Tibial artery (tissue), 4 donors: ENCODE data around the gene FARS2.
A peak's percentile ranks its signal among the peaks of the same experiment; 100 is the strongest.
"Not testable (repeated sequence)": the region's sequence is repeated elsewhere in the genome, so short reads cannot be mapped to it uniquely, and the experiment has no call there.

Experiments used
- DNase-seq, 2 donors: peaks; one replicate each; pipeline ENCODE4 v3.0.0-alpha.2; 2019
- H3K27ac ChIP-seq, 2 donors: fragments of 200-600 bp; sonication (generic) in 1 of 2; 1 replicate in 1 of 2; 2 replicates in 1 of 2; pipeline ENCODE4 v1.5.1; 2018 to 2019; ENCODE audit warnings: mild to moderate bottlenecking in 1 of 2
- H3K27me3 ChIP-seq, 2 donors: fragments of 200-600 bp; sonication (generic) in 1 of 2; one replicate each; pipeline versions ENCODE4 v1.5.1 to v1.6.0; 2016 to 2019
- H3K36me3 ChIP-seq, 3 donors: fragments of 200-600 bp; sonication (generic) in 2 of 3; one replicate each; pipeline ENCODE4 v1.5.1; 2016 to 2019; ENCODE audit warnings: mild to moderate bottlenecking in 2 of 3
- H3K4me1 ChIP-seq, 4 donors: fragments of 200-600 bp; sonication (generic) in 2 of 4; 1 replicate in 3 of 4; 2 replicates in 1 of 4; pipeline ENCODE4 v1.5.1; 2016 to 2019
- H3K4me3 ChIP-seq, 2 donors: fragments of 200-600 bp; sonication (generic) in 1 of 2; 1 replicate in 1 of 2; 2 replicates in 1 of 2; pipeline ENCODE4 v1.5.1; 2018 to 2019; ENCODE audit warnings: mild to moderate bottlenecking in 2 of 2
- H3K9me3 ChIP-seq, 3 donors: fragments of 200-600 bp; sonication (generic) in 1 of 3; one replicate each; pipeline ENCODE4 v1.5.1; 2016 to 2019
- CTCF ChIP-seq, 2 experiments: fragments of 200-600 bp in 1 of 2; fragments of 450-650 bp in 1 of 2; IDR thresholded peaks; one replicate each; pipeline ENCODE4 v1.5.1; 2017 to 2019; ENCODE audit warnings: antibody characterized with exemption in 2 of 2, mild to moderate bottlenecking in 1 of 2, moderate library complexity in 1 of 2
- intact Hi-C: fragments of 100-400 bp; cut with DNase I; formaldehyde crosslinking; loops from one replicate; pipeline ENCODE4 v1.15.0; 2023; ENCODE audit warnings: low total_unique reads

Gene FARS2

GRCh38 chr6:5695260-5696245 lies 434.2 kb downstream of the FARS2 start:
- peak in 1 of 2 donors; percentile 32 for DNase-seq
- Histone ChIP-seq H3K27me3 (no peaks in the 10 kb centered on the region), H3K9me3 (peaks cover 0 to 7% (median 0%) of the 10 kb centered on the region in 3 donors), H3K36me3 (no peaks in the 10 kb centered on the region), H3K4me3 (no peak overlapping the region), H3K27ac (peak overlapping the region in 1 of 2 donors; percentile 37), H3K4me1 (no peaks in the 10 kb centered on the region)
- TF ChIP-seq CTCF (IDR thresholded peaks at IDR 0.05) = no peak
- intact Hi-C loops = no loop called here

GRCh38 chr6:5697508-5697907 lies 436.2 kb downstream of the FARS2 start:
- no peaks in the 10 kb centered on the region for H3K4me1 ChIP-seq
- intact Hi-C loops = no loop called here
- DNase-seq = no peak

GRCh38 chr6:5698318-5698717 lies 437.0 kb downstream of the FARS2 start:
- H3K4me3 ChIP-seq = no peak overlapping the region
- no peak for DNase-seq
- H3K27me3 ChIP-seq = no peaks in the 10 kb centered on the region
- H3K9me3 ChIP-seq = no peaks in the 10 kb centered on the region
- TF ChIP-seq CTCF (IDR thresholded peaks at IDR 0.05) = no peak
- H3K27ac ChIP-seq = no peak overlapping the region
- intact Hi-C loops = no loop called here
- no peaks in the 10 kb centered on the region for H3K36me3 ChIP-seq
- H3K4me1 ChIP-seq = no peaks in the 10 kb centered on the region

More at GRCh38 chr6:5697508-5697907, 436.2 kb downstream of the FARS2 start:
- no peaks in the 10 kb centered on the region for H3K9me3 ChIP-seq
- no peak for TF ChIP-seq CTCF (IDR thresholded peaks at IDR 0.05)
- no peaks in the 10 kb centered on the region for H3K36me3 ChIP-seq
- H3K27ac ChIP-seq = no peak overlapping the region
- H3K27me3 ChIP-seq = no peaks in the 10 kb centered on the region
- H3K4me3 ChIP-seq = no peak overlapping the region

- DNase-seq, H3K36me3 ChIP-seq, H3K27ac ChIP-seq, intact Hi-C loops, H3K9me3 ChIP-seq, H3K27me3 ChIP-seq, H3K4me1 ChIP-seq, H3K4me3 ChIP-seq: not testable (repeated sequence)
Observed at GRCh38 chr6:5699064-5699463, 437.8 kb downstream of the FARS2 start.

GRCh38 chr6:5701174-5701573 lies 439.9 kb downstream of the FARS2 start:
- Histone ChIP-seq H3K4me3 (no peak overlapping the region), H3K27me3 (no peaks in the 10 kb centered on the region), H3K27ac (no peak overlapping the region), H3K9me3 (no peaks in the 10 kb centered on the region), H3K4me1 (no peaks in the 10 kb centered on the region), H3K36me3 (no peaks in the 10 kb centered on the region)
- TF ChIP-seq CTCF (IDR thresholded peaks at IDR 0.05) = no peak
- no peak for DNase-seq
- intact Hi-C loops = no loop called here

GRCh38 chr6:5704708-5705107 lies 443.4 kb downstream of the FARS2 start:
- intact Hi-C loops = no loop called here
- no peak for DNase-seq
- Histone ChIP-seq H3K27ac (no peak overlapping the region), H3K27me3 (no peaks in the 10 kb centered on the region), H3K4me3 (no peak overlapping the region), H3K4me1 (no peaks in the 10 kb centered on the region), H3K9me3 (no peaks in the 10 kb centered on the region), H3K36me3 (no peaks in the 10 kb centered on the region)
- no peak for TF ChIP-seq CTCF (IDR thresholded peaks at IDR 0.05)
